HepG2 (cell line): Measurements from ENCODE around the gene DHRS1. TPM values are rescaled to one million over a fixed set of nuclear protein-coding genes. Genes with fewer than 3 reads are reported as not detected.

Source experiments
- ARID5B ChIP-seq: IDR thresholded peaks from 2 replicates; pipeline ENCODE4 v1.4.0; 2020; ENCODE audit warnings: mild to moderate bottlenecking, missing genetic modification reagents
- E2F5 ChIP-seq: sonication (generic); formaldehyde crosslinking; conservative IDR thresholded peaks from 2 replicates; pipeline ENCODE4 v1.4.0; 2020; ENCODE audit warnings: missing genetic modification reagents
- FUBP1 ChIP-seq: sonication (generic); formaldehyde crosslinking; IDR thresholded peaks from 2 replicates; pipeline ENCODE4 v1.5.1; 2020; ENCODE audit warnings: missing genetic modification reagents, mild to moderate bottlenecking, borderline replicate concordance
- IRX3 ChIP-seq: sonication (generic); formaldehyde crosslinking; IDR thresholded peaks from 2 replicates; pipeline ENCODE4 v1.8.1; 2023; ENCODE audit warnings: mild to moderate bottlenecking, low read depth, missing genetic modification reagents, borderline replicate concordance
- TEF ChIP-seq: sonication (generic); formaldehyde crosslinking; IDR thresholded peaks from 2 replicates; pipeline ENCODE4 v1.5.0; 2020; ENCODE audit warnings: missing genetic modification reagents
- ZBTB34 ChIP-seq: sonication (generic); formaldehyde crosslinking; IDR thresholded peaks from 2 replicates; pipeline ENCODE4 v1.8.0; 2022; ENCODE audit warnings: mild to moderate bottlenecking, missing genetic modification reagents
- ZC3H13 ChIP-seq: sonication (generic); formaldehyde crosslinking; IDR thresholded peaks from 2 replicates; pipeline ENCODE4 v1.8.1; 2023; ENCODE audit warnings: mild to moderate bottlenecking, missing genetic modification reagents, moderate library complexity
- ZNF44 ChIP-seq: sonication (generic); formaldehyde crosslinking; IDR thresholded peaks from 2 replicates; pipeline ENCODE4 v1.5.1; 2020; ENCODE audit warnings: mild to moderate bottlenecking, missing genetic modification reagents
- ZNF687 ChIP-seq: sonication (generic); formaldehyde crosslinking; IDR thresholded peaks from 2 replicates; pipeline ENCODE4 v1.5.1; 2020; ENCODE audit warnings: mild to moderate bottlenecking, missing genetic modification reagents, moderate library complexity
- ZNF800 ChIP-seq: sonication (generic); formaldehyde crosslinking; IDR thresholded peaks from 2 replicates; pipeline ENCODE4 v1.4.0; 2020; ENCODE audit warnings: missing genetic modification reagents
- ZSCAN29 ChIP-seq: sonication (generic); formaldehyde crosslinking; conservative IDR thresholded peaks from 2 replicates; pipeline ENCODE4 v1.4.0; 2020; ENCODE audit warnings: mild to moderate bottlenecking, missing genetic modification reagents
- polyA plus RNA-seq, 8 experiments: library from polyadenylated mRNA; depleted of rRNA in 3 of 8; stranded (reverse) in 7 of 8; unstranded in 1 of 8; fragments of >200 nt; fragmentation: Illumina TruSeq in 4 of 8; extraction: Trizol in 4 of 8; gene quantifications; 2 replicates each; pipeline versions ENCODE4 v1.2.1 to v1.2.3, GENCODE V29; 2011 to 2016; ENCODE audit warnings: low read depth in 4 of 8, missing spikeins in 1 of 8, mixed read lengths in 1 of 8; ENCODE audit not compliant: insufficient read depth in 1 of 8
- total RNA-seq, 5 experiments: library from RNA; depleted of rRNA; stranded (reverse); fragments of >200 nt; fragmentation: Illumina TruSeq; extraction: Trizol; gene quantifications; 2 replicates each; pipeline ENCODE4 v1.2.3, GENCODE V29; 2016; ENCODE audit warnings: low read depth in 1 of 5

DHRS1 gene
- total and polyA plus RNA-seq, 2 of the 13 experiments (the other 11 are each of a cell fraction or from before 2014, with no cell fraction given): 49.8 to 60.8 TPM

GRCh38 chr14:24315807-24316596 is 16.4 kb upstream of the DHRS1 start (continued):
- TF ChIP-seq IRX3 (CRISPR knock-in tag): peak; percentile 97
- peak; percentile 92; the same call in 1 of the 2 replicates for TF ChIP-seq ZNF44 (CRISPR knock-in tag)
- TF ChIP-seq ZSCAN29 (CRISPR knock-in tag): peak; percentile 93
- peak; percentile 76 for TF ChIP-seq E2F5 (CRISPR knock-in tag)
- peak; percentile 85 for TF ChIP-seq ARID5B (CRISPR knock-in tag)
- peak; percentile 97; the same call in 1 of the 2 replicates for TF ChIP-seq FUBP1 (CRISPR knock-in tag)
- peak; percentile 98 for TF ChIP-seq ZBTB34
- TF ChIP-seq TEF (CRISPR knock-in tag): peak; percentile 90; the same call in 1 of the 2 replicates
- TF ChIP-seq ZNF800 (CRISPR knock-in tag): peak; percentile 99
- peak; percentile 100 for TF ChIP-seq ZNF687
- TF ChIP-seq ZC3H13: no peak
